GM12865 (cell line): ENCODE data around the gene SIVA1.

ENCODE experiments used
- DNase-seq: peaks from one replicate; pipeline ENCODE4 v3.0.0; 2010; ENCODE audit warnings: low read depth
- H3K4me3 ChIP-seq: 2 replicates; pipeline ENCODE4 v1.5.1; 2011; ENCODE audit warnings: mild to moderate bottlenecking, low read depth, low read length, control low read depth
- TF ChIP-seq, protein P1 (sequence below): IDR thresholded peaks from 2 replicates; pipeline ENCODE4 v1.5.1; 2011; ENCODE audit warnings: low read length, control low read depth, low read depth, inconsistent platforms; ENCODE audit not compliant: insufficient read depth; ENCODE audit errors: missing control alignments

Gene SIVA1

DNA sequence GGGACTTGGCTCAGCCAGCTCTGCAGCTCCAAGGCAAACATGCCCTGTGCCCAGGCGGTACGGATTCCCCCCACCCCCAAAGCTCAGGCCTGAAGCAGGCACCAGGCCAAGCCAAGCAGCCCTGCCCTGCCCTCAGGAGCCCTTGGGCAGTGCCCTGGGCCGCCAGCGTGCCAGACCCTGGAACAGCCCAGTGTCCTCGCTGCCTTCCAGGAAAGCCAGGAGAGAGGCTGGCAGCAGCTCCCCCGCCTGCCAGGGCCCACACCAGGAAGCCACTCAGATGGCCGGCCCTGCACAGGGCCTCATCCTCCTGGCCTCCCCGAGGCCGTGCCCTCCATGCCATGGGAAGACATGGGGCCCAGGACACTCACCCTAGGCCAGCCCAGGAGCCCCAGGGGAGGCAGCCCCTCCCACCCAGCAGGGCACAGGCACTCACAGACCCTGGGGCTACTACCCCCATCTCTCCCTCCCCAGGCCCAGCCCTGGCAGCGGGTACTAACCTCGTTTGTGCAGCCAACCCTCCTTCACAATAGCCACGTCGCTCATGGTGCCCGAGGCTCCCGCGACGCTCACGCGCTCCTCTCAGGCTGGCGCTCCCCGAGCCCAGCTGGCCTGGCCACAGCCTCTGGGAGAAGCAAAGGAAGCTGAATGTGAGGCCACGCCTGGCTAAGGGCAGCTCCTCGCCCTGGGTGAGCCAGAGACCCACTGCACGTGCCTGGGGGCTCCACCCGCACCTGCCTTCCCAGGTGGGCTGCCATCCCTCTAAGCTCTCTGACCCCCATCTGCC lies 39.3 kb downstream of the SIVA1 start:
- DNase-seq: no peak
- no peak overlapping the region for H3K4me3 ChIP-seq
- TF ChIP-seq, protein P1, sequence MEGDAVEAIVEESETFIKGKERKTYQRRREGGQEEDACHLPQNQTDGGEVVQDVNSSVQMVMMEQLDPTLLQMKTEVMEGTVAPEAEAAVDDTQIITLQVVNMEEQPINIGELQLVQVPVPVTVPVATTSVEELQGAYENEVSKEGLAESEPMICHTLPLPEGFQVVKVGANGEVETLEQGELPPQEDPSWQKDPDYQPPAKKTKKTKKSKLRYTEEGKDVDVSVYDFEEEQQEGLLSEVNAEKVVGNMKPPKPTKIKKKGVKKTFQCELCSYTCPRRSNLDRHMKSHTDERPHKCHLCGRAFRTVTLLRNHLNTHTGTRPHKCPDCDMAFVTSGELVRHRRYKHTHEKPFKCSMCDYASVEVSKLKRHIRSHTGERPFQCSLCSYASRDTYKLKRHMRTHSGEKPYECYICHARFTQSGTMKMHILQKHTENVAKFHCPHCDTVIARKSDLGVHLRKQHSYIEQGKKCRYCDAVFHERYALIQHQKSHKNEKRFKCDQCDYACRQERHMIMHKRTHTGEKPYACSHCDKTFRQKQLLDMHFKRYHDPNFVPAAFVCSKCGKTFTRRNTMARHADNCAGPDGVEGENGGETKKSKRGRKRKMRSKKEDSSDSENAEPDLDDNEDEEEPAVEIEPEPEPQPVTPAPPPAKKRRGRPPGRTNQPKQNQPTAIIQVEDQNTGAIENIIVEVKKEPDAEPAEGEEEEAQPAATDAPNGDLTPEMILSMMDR: no peak

DNA sequence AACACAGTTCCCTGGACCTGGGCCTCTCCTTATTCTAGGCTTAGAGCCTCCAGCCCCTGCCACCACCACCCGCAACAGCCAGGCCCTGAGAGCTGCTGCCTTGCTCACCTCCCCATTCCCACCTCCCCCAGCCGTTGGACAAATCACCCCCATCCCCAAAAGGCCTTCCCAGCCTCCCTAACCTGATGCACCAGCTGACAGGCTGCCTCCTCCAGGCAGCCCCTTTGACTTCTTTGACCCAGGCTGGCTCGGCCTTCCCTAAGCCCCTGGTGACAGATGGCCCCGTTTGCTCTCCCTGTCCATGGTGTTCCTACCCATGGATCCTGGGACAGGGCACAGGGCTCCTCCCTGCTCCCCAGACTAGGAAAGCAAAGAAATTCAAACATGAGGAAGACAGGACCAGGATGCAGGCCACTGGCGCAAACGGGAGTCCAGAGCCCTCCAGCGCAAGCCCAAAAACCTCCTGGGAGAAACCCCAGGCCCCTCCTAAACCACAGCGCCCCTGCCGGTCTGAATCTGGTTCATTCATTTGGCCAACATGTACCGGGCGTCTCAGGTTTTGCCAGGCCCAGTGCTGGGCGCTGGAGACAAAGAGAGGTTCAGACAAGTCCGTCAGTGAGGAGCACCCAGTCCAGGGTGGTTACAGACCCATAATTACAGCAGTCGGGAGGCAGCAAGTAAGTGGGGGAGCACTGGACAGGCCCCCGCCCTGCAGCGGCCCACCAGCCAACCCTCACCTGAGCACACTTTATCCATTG lies 40.2 kb downstream of the SIVA1 start:
- no peak for DNase-seq
- H3K4me3 ChIP-seq: no peak overlapping the region
- TF ChIP-seq, protein P1: no peak

DNA sequence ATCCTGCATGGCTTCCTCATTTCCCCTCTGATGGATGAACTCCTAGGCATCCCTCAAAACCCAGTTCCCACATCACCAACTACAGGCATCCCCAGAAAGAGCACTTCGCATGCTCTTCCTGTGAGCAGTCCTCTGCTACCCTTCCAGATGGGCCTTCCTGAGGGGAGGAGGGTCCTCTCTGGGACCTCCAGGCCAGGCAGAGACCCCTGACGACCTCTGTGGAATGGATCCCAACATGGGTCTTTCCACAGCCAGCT lies 40.7 kb downstream of the SIVA1 start:
- peak overlapping the region; percentile 86 for H3K4me3 ChIP-seq
- TF ChIP-seq, protein P1: no peak
- DNase-seq: no peak

DNA sequence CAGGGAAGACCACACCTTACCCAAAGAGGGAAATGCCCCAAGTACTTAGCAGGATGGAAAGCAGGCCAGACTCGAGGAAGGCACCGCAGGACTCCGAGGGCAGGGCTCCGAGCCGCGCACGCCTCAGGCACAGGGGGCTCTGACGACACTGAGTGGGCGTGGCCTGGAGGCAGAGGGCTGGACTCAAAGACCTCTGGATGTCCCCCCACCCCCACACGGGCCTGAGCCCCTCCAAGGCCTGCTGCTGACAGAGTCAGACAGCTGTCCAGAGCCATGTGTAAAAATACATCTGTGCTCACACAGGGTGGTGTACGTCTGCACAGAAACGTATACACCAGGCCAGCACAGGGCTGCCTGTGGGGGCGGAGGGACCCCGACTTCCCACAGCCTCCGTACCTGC lies 41.2 kb downstream of the SIVA1 start:
- peak overlapping the region; percentile 86 for H3K4me3 ChIP-seq
- TF ChIP-seq, protein P1: no peak
- peak; percentile 70 for DNase-seq

DNA sequence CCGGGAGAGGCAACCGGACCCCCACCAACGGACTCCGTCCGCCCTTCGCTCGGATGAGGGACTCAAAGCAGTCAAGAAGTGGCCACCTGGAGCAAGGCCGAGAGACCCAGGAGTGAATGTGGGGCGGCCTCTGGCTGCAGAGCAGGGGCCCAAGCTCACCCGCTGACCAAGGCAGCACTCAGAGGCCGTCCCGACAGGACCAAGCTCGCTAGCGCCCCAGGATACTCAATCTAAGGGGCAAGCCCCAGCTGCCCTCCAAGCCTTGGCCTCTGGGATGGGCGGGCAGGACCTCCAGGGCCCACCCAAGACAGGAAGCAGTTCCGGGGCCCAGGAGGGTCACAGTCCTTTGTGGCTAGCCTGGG lies 41.7 kb downstream of the SIVA1 start:
- TF ChIP-seq, protein P1: no peak
- H3K4me3 ChIP-seq: peak overlapping the region; percentile 86
- no peak for DNase-seq

DNA sequence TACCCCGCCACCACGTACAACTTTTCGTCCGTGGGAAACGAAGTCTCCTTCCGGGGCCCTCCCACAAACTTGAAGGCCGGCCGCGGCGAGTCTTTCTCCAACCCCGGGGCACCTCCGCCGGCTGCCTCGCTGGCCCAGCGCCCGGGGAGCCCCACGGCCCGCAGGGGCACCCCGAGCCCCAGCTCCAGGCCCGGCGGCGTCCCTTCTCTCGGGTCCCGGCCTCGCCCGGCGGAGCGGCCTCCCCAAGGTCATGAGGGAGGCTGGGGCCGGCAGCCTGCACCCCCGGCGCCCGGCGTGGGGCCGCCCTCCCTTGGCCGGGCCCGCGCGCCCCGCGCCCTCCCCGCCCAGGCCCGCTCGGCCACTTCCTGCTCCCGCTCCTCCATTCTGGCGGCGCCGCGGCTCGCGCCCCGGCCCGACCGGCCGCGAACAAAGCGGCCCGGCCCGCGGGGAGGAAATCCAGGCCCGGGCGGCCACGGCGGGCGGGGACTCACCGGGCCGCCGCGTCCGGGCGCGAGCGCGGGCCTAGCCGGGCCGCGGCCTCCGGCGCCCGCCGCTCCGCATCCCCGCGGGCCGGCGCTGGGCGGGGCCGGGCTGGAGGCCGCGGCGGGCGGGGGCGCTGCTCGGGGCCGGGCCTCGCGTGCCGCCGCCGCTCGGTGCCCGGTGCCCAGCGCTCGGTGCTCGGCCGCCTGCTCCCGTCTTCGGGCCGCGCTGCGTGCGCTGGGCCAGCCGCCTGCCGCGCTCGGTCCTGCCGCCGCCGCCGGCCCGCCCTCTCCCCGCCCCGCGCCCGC lies 42.2 kb downstream of the SIVA1 start, which contains the start of gene AKT1:
Gene AKT1 (minus strand): TSS at position 756 of the 788 bp plus-strand sequence. CDS start 3,105 bp downstream, outside the sequence.
- TF ChIP-seq, protein P1: no peak
- H3K4me3 ChIP-seq: peak within 1 kb of the TSS; percentile 86
- DNase-seq: peak; percentile 39
